HCT116 (cell line): ENCODE results near the gene MOAP1. TPM values are rescaled to one million over a fixed set of nuclear protein-coding genes. Genes with fewer than 3 reads are reported as not detected.
"Not testable (repeated sequence)": the region's sequence is repeated elsewhere in the genome, so short reads cannot be mapped to it uniquely, and the experiment has no call there.

Experiments
- ATAC-seq: fragments of 200-7000 bp; cut with Tn5 transposase; 2 replicates; pipeline ENCODE4 v1.9.1; 2020; ENCODE audit warnings: mild to moderate bottlenecking, moderate library complexity
- BruUV-seq: library from RNA; stranded (reverse); fragments of 400-500 nt; replicated peaks from 2 replicates; lab custom pipeline; 2021; lab: Mats Ljungman, UMichigan
- CTCF ChIA-PET: fragments of 300-600 bp; sonication (Branson Sonifier 250); formaldehyde crosslinking; loops from one replicate; lab custom pipeline; 2021; ENCODE audit warnings: antibody characterized with exemption; lab: Charles Lee
- POLR2A ChIA-PET: fragments of 300-600, 350-600 bp; sonication (Branson Sonifier 250); formaldehyde crosslinking; loops from one replicate; lab custom pipeline; 2021; ENCODE audit warnings: antibody characterized with exemption; lab: Charles Lee
- RAD21 ChIA-PET, 2 experiments: fragments of 300-600 bp; sonication (Branson Sonifier 250); formaldehyde crosslinking; loops; one replicate each; lab custom pipeline; 2023; ENCODE audit warnings: low total read pairs in 2 of 2; ENCODE audit not compliant: uncharacterized antibody in 2 of 2, unreplicated experiment in 2 of 2, low non-redundant PET in 1 of 2; lab: Charles Lee
- DNase-seq: peaks from one replicate; pipeline ENCODE4 v3.0.0-alpha.2; 2010; ENCODE audit warnings: low read depth, low spot score
- H2AFZ ChIP-seq: fragments of 200-600 bp; shearing (Covaris generic), sonication (generic); 2 replicates; pipeline ENCODE4 v1.6.1; 2017; ENCODE audit warnings: low read depth, mixed run types, mixed read lengths, antibody characterized with exemption, low read length; ENCODE audit not compliant: poor library complexity, severe bottlenecking
- H3K27ac ChIP-seq: 2 replicates; pipeline ENCODE4 v1.5.1; 2012; ENCODE audit warnings: low read depth, low read length
- H3K27me3 ChIP-seq: fragments of 200-600 bp; sonication (generic); 2 replicates; pipeline ENCODE4 v1.6.1; 2016; ENCODE audit warnings: mixed run types, low read length, mixed read lengths; ENCODE audit not compliant: insufficient read depth
- H3K36me3 ChIP-seq, 2 experiments: fragments of 200-500 bp in 1 of 2; fragments of 200-600 bp in 1 of 2; sonication (Bioruptor generic) in 1 of 2; sonication (generic) in 1 of 2; 2 replicates each; pipeline versions ENCODE4 v1.5.1 to v1.6.1; 2014 to 2016; ENCODE audit warnings: low read length in 2 of 2, inconsistent platforms in 1 of 2, mixed read lengths in 1 of 2, mixed run types in 1 of 2; ENCODE audit not compliant: insufficient read depth in 2 of 2, control insufficient read depth in 1 of 2
- H3K4me1 ChIP-seq, 2 experiments: fragments of 200-600 bp in 1 of 2; sonication (generic) in 1 of 2; 2 replicates each; pipeline versions ENCODE4 v1.5.1 to v1.6.1; 2012 to 2017; ENCODE audit warnings: low read length in 2 of 2, inconsistent platforms in 1 of 2, mild to moderate bottlenecking in 1 of 2, mixed read lengths in 1 of 2, mixed run types in 1 of 2, moderate library complexity in 1 of 2; ENCODE audit not compliant: insufficient read depth in 2 of 2, control insufficient read depth in 1 of 2
- H3K4me2 ChIP-seq: fragments of 200-600 bp; sonication (generic); 2 replicates; pipeline ENCODE4 v1.6.1; 2017; ENCODE audit warnings: mixed run types, low read length, mixed read lengths
- H3K4me3 ChIP-seq, 2 experiments: fragments of 200-600 bp in 1 of 2; sonication (generic) in 1 of 2; replicated peaks in 1 of 2; 2 replicates each; pipeline ENCODE4 v1.5.1; 2011 to 2016; ENCODE audit warnings: low read length in 2 of 2, control low read depth in 1 of 2, low read depth in 1 of 2, mild to moderate bottlenecking in 1 of 2, mixed read lengths in 1 of 2, mixed run types in 1 of 2
- H3K79me2 ChIP-seq: fragments of 200-600 bp; sonication (generic); 2 replicates; pipeline ENCODE4 v1.6.1; 2017; ENCODE audit warnings: mild to moderate bottlenecking, mixed run types, low read length, moderate library complexity, mixed read lengths; ENCODE audit not compliant: insufficient read depth
- H3K9ac ChIP-seq: fragments of 200-600 bp; sonication (generic); 2 replicates; pipeline ENCODE4 v1.6.1; 2016; ENCODE audit warnings: low read length, mixed read lengths
- H3K9me2 ChIP-seq: fragments of 200-600 bp; sonication (generic), shearing (Covaris generic); 2 replicates; pipeline ENCODE4 v1.6.1; 2017; ENCODE audit warnings: mixed run types, mild to moderate bottlenecking, moderate library complexity; ENCODE audit not compliant: insufficient read depth
- H3K9me3 ChIP-seq, 2 experiments: fragments of 200-500 bp in 1 of 2; fragments of 200-600 bp in 1 of 2; sonication (Bioruptor generic) in 1 of 2; sonication (generic) in 1 of 2; 2 replicates each; pipeline ENCODE4 v1.6.1; 2014 to 2017; ENCODE audit warnings: low read length in 2 of 2, mixed read lengths in 2 of 2, inconsistent platforms in 1 of 2, low read depth in 1 of 2, mild to moderate bottlenecking in 1 of 2, mixed run types in 1 of 2, moderate library complexity in 1 of 2; ENCODE audit not compliant: control insufficient read depth in 1 of 2, insufficient read depth in 1 of 2
- H4K20me1 ChIP-seq: fragments of 200-600 bp; sonication (generic), shearing (Covaris generic); 2 replicates; pipeline ENCODE4 v1.6.1; 2017; ENCODE audit warnings: mixed run types, mild to moderate bottlenecking, moderate library complexity; ENCODE audit not compliant: insufficient read depth
- CEBPB ChIP-seq: IDR thresholded peaks from 2 replicates; pipeline ENCODE4 v1.6.1; 2012; ENCODE audit warnings: low read depth
- CTCF ChIP-seq, 3 experiments: fragments of 200-600 bp in 1 of 3; sonication (generic) in 1 of 3; IDR thresholded peaks in 2 of 3; conservative IDR thresholded peaks in 1 of 3; 2 replicates each; pipeline ENCODE4 v1.5.1; 2012 to 2017; ENCODE audit warnings: low read depth in 2 of 3, low read length in 2 of 3, antibody characterized with exemption in 1 of 3, borderline replicate concordance in 1 of 3, control low read depth in 1 of 3, mild to moderate bottlenecking in 1 of 3, mixed read lengths in 1 of 3, mixed run types in 1 of 3, moderate library complexity in 1 of 3; ENCODE audit not compliant: insufficient read depth in 1 of 3
- intact Hi-C: fragments of 100-400 bp; cut with micrococcal nuclease; formaldehyde crosslinking; loops from 2 replicates; pipeline ENCODE4 v1.10.0; 2022
- total RNA-seq: library from RNA; stranded (reverse); gene quantifications from one replicate; pipeline ENCODE4 v1.2.1, GENCODE V29; 2021; ENCODE audit not compliant: unreplicated experiment

Gene MOAP1
- total RNA-seq, 1 experiment from 2014 or later: 14.2 TPM

GRCh38 chr14:93137864-93138263, 46.8 kb downstream of the MOAP1 start:
- CTCF ChIA-PET: interaction anchor here (0.7 to 2.6 kb wide), 4 partner anchors 9 to 186 kb away, joined by 3 to 36 read pairs (median 4); no protein-coding TSS in a partner anchor
- ATAC-seq (no peak), DNase-seq (no peak)
- H3K4me2 ChIP-seq: no peak overlapping the region
- H4K20me1 ChIP-seq: no peaks in the 10 kb centered on the region
- POLR2A ChIA-PET: no interaction called here
- H3K9me2 ChIP-seq: no peaks in the 10 kb centered on the region
- no peak overlapping the region for H3K27ac ChIP-seq
- peaks cover 0 to 4% of the 10 kb centered on the region in 2 experiments; a peak in 2 of 4 replicates for H3K4me1 ChIP-seq
- intact Hi-C loops: loop anchor here (5.0 kb wide), 1 partner anchor 166 kb away; no protein-coding TSS in a partner anchor
- no peaks in the 10 kb centered on the region for H3K36me3 ChIP-seq
- RAD21 ChIA-PET: interaction anchor here in 1 of 2 experiments (1.5 kb wide), 1 partner anchor 24 kb away, joined by 3 read pairs; no protein-coding TSS in a partner anchor
- H3K27me3 ChIP-seq: no peaks in the 10 kb centered on the region
- H3K9ac ChIP-seq: no peak overlapping the region
- no peaks in the 10 kb centered on the region for H3K79me2 ChIP-seq
- TF ChIP-seq CEBPB (no peak), CTCF (IDR thresholded peaks at IDR 0.05 in 2 of 3, conservative IDR thresholded peaks at IDR 0.05 in 1 of 3; ENCODE audit: borderline replicate concordance in 1 of 3, insufficient read depth in 1 of 3, low read depth in 2 of 3, low read length in 2 of 3) (0 out of 6 replicates have a peak, but pooled peaks of 1 of the 3 experiments have one; percentile 4)
- TF ChIP-seq, all 23 proteins: peak for 1
- no TSS peak for BruUV-seq
- Histone ChIP-seq H3K4me3 (no peak overlapping the region), H2AFZ (no peak overlapping the region), H3K9me3 (no peaks in the 10 kb centered on the region)

- DNase-seq, H3K79me2 ChIP-seq, H4K20me1 ChIP-seq, H3K36me3 ChIP-seq, H3K9me3 ChIP-seq, H3K27ac ChIP-seq, RAD21 ChIA-PET, H3K9me2 ChIP-seq, H2AFZ ChIP-seq, H3K27me3 ChIP-seq, H3K4me3 ChIP-seq, POLR2A ChIA-PET, ATAC-seq, BruUV-seq, H3K9ac ChIP-seq, H3K4me2 ChIP-seq: not testable (repeated sequence)
- CTCF ChIA-PET: interaction anchor here (1.1 kb wide), 1 partner anchor 23 kb away, joined by 4 read pairs; no protein-coding TSS in a partner anchor
- intact Hi-C loops: loop anchor here (5.0 kb wide), 1 partner anchor 164 kb away; no protein-coding TSS in a partner anchor
- H3K4me1 ChIP-seq: peaks cover 3 to 10% of the 10 kb centered on the region in 2 experiments
Observed at GRCh38 chr14:93136508-93136907, 48.2 kb downstream of the MOAP1 start.
